Measurements from ENCODE around the gene ADGRD1.

GRCh38 chr12:130932061-130932930 lies 21.4 kb upstream of the ADGRD1 start:
- no peak for TF ChIP-seq POU6F1 (CRISPR knock-in tag; IDR thresholded peaks at IDR 0.05; ENCODE audit: borderline replicate concordance, low read depth)
- TF ChIP-seq ESRRG (CRISPR knock-in tag; IDR thresholded peaks at IDR 0.05): no peak
- no peak for TF ChIP-seq ISL1 (CRISPR knock-in tag; IDR thresholded peaks at IDR 0.05)
- TF ChIP-seq GLIS3 (CRISPR knock-in tag; IDR thresholded peaks at IDR 0.05): no peak
- no peak for TF ChIP-seq ZFP3 (CRISPR knock-in tag; IDR thresholded peaks at IDR 0.05)
- no peak for TF ChIP-seq PATZ1 (CRISPR knock-in tag; IDR thresholded peaks at IDR 0.05; ENCODE audit: borderline replicate concordance)
- no peak for TF ChIP-seq SNAI2 (CRISPR knock-in tag; IDR thresholded peaks at IDR 0.05)
- TF ChIP-seq, protein P1, sequence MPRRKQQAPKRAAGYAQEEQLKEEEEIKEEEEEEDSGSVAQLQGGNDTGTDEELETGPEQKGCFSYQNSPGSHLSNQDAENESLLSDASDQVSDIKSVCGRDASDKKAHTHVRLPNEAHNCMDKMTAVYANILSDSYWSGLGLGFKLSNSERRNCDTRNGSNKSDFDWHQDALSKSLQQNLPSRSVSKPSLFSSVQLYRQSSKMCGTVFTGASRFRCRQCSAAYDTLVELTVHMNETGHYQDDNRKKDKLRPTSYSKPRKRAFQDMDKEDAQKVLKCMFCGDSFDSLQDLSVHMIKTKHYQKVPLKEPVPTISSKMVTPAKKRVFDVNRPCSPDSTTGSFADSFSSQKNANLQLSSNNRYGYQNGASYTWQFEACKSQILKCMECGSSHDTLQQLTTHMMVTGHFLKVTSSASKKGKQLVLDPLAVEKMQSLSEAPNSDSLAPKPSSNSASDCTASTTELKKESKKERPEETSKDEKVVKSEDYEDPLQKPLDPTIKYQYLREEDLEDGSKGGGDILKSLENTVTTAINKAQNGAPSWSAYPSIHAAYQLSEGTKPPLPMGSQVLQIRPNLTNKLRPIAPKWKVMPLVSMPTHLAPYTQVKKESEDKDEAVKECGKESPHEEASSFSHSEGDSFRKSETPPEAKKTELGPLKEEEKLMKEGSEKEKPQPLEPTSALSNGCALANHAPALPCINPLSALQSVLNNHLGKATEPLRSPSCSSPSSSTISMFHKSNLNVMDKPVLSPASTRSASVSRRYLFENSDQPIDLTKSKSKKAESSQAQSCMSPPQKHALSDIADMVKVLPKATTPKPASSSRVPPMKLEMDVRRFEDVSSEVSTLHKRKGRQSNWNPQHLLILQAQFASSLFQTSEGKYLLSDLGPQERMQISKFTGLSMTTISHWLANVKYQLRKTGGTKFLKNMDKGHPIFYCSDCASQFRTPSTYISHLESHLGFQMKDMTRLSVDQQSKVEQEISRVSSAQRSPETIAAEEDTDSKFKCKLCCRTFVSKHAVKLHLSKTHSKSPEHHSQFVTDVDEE (CRISPR knock-in tag; IDR thresholded peaks at IDR 0.05): no peak
